Measurements from ENCODE around the gene TEAD1.

Gene TEAD1

GRCh38 chr11:12914400-12914912 is 240.2 kb downstream of the TEAD1 start:
- no peak for DNase-seq

- DNase-seq = no peak
These were observed 240.9 kb downstream of the TEAD1 start for GRCh38 chr11:12915093-12915492.

GRCh38 chr11:12917822-12918221 is 243.6 kb downstream of the TEAD1 start:
- no peak for DNase-seq

- DNase-seq = no peak
These were observed 244.4 kb downstream of the TEAD1 start for GRCh38 chr11:12918667-12919066.

- DNase-seq = no peak
These were observed 248.2 kb downstream of the TEAD1 start for GRCh38 chr11:12922418-12922817.

GRCh38 chr11:12922980-12923507 is 248.8 kb downstream of the TEAD1 start:
- DNase-seq = no peak

GRCh38 chr11:12924650-12925049 is 250.4 kb downstream of the TEAD1 start:
- no peak for DNase-seq

- no peak for DNase-seq
These were observed 251.3 kb downstream of the TEAD1 start for GRCh38 chr11:12925520-12925919.

- DNase-seq = no peak
These were observed 253.0 kb downstream of the TEAD1 start for GRCh38 chr11:12927221-12927620.

- DNase-seq = no peak
These were observed 253.7 kb downstream of the TEAD1 start for GRCh38 chr11:12927886-12928285.

- DNase-seq = no peak
These were observed 256.6 kb downstream of the TEAD1 start for GRCh38 chr11:12930850-12931249.

- DNase-seq = no peak
These were observed 258.3 kb downstream of the TEAD1 start for GRCh38 chr11:12932485-12932884.

GRCh38 chr11:12936200-12936599 is 262.0 kb downstream of the TEAD1 start:
- DNase-seq = no peak

- no peak for DNase-seq
These were observed 264.5 kb downstream of the TEAD1 start for GRCh38 chr11:12938590-12939247.

GRCh38 chr11:12941671-12942070 is 267.4 kb downstream of the TEAD1 start:
- no peak for DNase-seq

- no peak for DNase-seq
These were observed 267.9 kb downstream of the TEAD1 start for GRCh38 chr11:12942157-12942556.

GRCh38 chr11:12943311-12943710 is 269.1 kb downstream of the TEAD1 start:
- DNase-seq = no peak

GRCh38 chr11:12944889-12945288 is 270.7 kb downstream of the TEAD1 start:
- DNase-seq = no peak

- no peak for DNase-seq
These were observed 275.2 kb downstream of the TEAD1 start for GRCh38 chr11:12949453-12949852.

GRCh38 chr11:12950670-12951069 is 276.4 kb downstream of the TEAD1 start:
- DNase-seq = no peak

GRCh38 chr11:12951376-12951775 is 277.2 kb downstream of the TEAD1 start:
- no peak for DNase-seq

- no peak for DNase-seq
These were observed 277.9 kb downstream of the TEAD1 start for GRCh38 chr11:12952094-12952493.

- no peak for DNase-seq
These were observed 284.8 kb downstream of the TEAD1 start for GRCh38 chr11:12958986-12959385.

- no peak for DNase-seq
These were observed 287.4 kb downstream of the TEAD1 start for GRCh38 chr11:12961615-12962014.

GRCh38 chr11:12962306-12962705 is 288.1 kb downstream of the TEAD1 start:
- no peak for DNase-seq
